Peyer's patch (tissue), 4 donors: Measurements from ENCODE around the gene CCDC3. TPM values are rescaled to one million over a fixed set of nuclear protein-coding genes. Genes with fewer than 3 reads are reported as not detected.
"Not testable (repeated sequence)": the region's sequence is repeated elsewhere in the genome, so short reads cannot be mapped to it uniquely, and the experiment has no call there.

ENCODE experiments used
- DNase-seq, 3 donors: peaks; one replicate each; pipeline ENCODE4 v3.0.0-alpha.2; 2017 to 2019
- H3K27ac ChIP-seq, 4 donors: fragments of 200-600 bp; sonication (generic); one replicate each; pipeline ENCODE4 v1.5.1; 2016 to 2019
- H3K27me3 ChIP-seq, 2 donors: fragments of 200-600 bp; sonication (generic); one replicate each; pipeline ENCODE4 v1.5.1; 2019
- H3K36me3 ChIP-seq, 3 donors: fragments of 200-600 bp; sonication (generic); one replicate each; pipeline ENCODE4 v1.5.1; 2016 to 2019
- H3K4me1 ChIP-seq, 4 donors: fragments of 200-600 bp; sonication (generic); one replicate each; pipeline ENCODE4 v1.5.1; 2016 to 2019
- H3K4me3 ChIP-seq, 4 donors: fragments of 200-600 bp; sonication (generic); 1 replicate in 3 of 4; 2 replicates in 1 of 4; pipeline ENCODE4 v1.5.1; 2016 to 2019; ENCODE audit warnings: mild to moderate bottlenecking in 1 of 4
- H3K9me3 ChIP-seq, 4 donors: fragments of 200-600 bp; sonication (generic); one replicate each; pipeline ENCODE4 v1.5.1; 2016 to 2019; ENCODE audit warnings: mild to moderate bottlenecking in 1 of 4
- POLR2A ChIP-seq, 2 donors: fragments of 450-650 bp; IDR thresholded peaks; one replicate each; pipeline ENCODE4 v1.5.1; 2017; ENCODE audit warnings: antibody characterized with exemption in 2 of 2, mild to moderate bottlenecking in 2 of 2, moderate library complexity in 2 of 2
- total RNA-seq, 4 donors: library from RNA; depleted of rRNA; stranded (reverse); fragments of >200 nt; gene quantifications; one replicate each; pipeline ENCODE4 v1.1.0, GENCODE V29; 2016
- TF ChIP-seq, protein P1 (sequence below), 6 experiments: fragments of 450-650 bp in 4 of 6; fragments of 200-600 bp in 2 of 6; sonication (generic) in 1 of 6; IDR thresholded peaks; one replicate each; pipeline ENCODE4 v1.5.1; 2017 to 2019; ENCODE audit warnings: antibody characterized with exemption in 6 of 6, mild to moderate bottlenecking in 3 of 6, moderate library complexity in 1 of 6

Gene CCDC3
- total RNA-seq, 4 donors from 2014 or later: 1.1 to 3.9 (median 2.7) TPM

DNA sequence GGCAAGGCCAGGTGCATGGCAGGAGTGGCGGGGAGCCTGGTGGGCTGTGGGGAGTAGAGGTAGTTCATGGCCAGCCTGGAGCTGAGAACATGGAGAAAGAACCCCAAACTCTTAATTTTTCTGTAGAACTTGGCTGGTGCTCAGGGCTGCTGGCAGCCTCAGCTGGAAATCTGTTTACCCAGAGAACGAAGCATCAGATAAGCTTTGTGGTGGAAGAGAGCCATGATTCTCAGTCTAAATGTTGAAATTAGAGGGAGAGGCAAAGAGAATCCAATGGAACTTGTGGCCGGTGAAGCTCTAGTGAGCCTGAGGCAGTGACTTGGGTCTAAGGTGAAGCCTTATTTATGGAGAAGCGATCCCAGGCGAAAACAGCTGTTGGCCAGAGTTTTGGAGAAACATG is 126.4 kb downstream of the CCDC3 start:
- no peaks in the 10 kb centered on the region for H3K9me3 ChIP-seq
- no peaks in the 10 kb centered on the region for H3K36me3 ChIP-seq
- TF ChIP-seq, protein P1, sequence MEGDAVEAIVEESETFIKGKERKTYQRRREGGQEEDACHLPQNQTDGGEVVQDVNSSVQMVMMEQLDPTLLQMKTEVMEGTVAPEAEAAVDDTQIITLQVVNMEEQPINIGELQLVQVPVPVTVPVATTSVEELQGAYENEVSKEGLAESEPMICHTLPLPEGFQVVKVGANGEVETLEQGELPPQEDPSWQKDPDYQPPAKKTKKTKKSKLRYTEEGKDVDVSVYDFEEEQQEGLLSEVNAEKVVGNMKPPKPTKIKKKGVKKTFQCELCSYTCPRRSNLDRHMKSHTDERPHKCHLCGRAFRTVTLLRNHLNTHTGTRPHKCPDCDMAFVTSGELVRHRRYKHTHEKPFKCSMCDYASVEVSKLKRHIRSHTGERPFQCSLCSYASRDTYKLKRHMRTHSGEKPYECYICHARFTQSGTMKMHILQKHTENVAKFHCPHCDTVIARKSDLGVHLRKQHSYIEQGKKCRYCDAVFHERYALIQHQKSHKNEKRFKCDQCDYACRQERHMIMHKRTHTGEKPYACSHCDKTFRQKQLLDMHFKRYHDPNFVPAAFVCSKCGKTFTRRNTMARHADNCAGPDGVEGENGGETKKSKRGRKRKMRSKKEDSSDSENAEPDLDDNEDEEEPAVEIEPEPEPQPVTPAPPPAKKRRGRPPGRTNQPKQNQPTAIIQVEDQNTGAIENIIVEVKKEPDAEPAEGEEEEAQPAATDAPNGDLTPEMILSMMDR (IDR thresholded peaks at IDR 0.05): no peak
- no peak for TF ChIP-seq POLR2A (IDR thresholded peaks at IDR 0.05)
- H3K27ac ChIP-seq: no peak overlapping the region
- DNase-seq: no peak
- no peaks in the 10 kb centered on the region for H3K4me1 ChIP-seq
- no peak overlapping the region for H3K4me3 ChIP-seq
- no peaks in the 10 kb centered on the region for H3K27me3 ChIP-seq

DNA sequence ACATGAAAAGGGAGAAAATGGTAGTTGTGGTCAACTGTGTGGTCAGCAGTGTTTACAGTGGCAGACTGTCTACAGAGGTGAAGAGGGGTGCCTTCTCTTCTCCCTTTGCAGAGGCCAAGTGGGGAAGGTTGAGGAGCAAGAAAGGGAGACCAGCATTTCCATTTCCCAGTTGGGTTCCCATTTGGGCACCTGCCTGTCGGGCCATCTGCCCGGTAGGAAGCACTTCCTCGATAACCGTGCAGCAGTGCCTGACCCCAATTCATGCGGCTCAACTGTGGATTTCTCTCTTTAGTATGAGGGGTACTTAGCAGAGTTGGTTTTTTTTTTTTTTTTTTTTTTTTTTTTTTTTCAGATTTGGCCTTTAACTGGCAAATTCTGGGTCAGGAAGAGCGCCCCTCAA is 127.0 kb downstream of the CCDC3 start:
- Histone ChIP-seq H3K36me3 (no peaks in the 10 kb centered on the region), H3K9me3 (no peaks in the 10 kb centered on the region), H3K27ac (no peak overlapping the region), H3K27me3 (no peaks in the 10 kb centered on the region), H3K4me3 (no peak overlapping the region), H3K4me1 (no peaks in the 10 kb centered on the region)
- DNase-seq: no peak
- TF ChIP-seq POLR2A (IDR thresholded peaks at IDR 0.05): no peak
- TF ChIP-seq, protein P1 (IDR thresholded peaks at IDR 0.05): no peak

DNA sequence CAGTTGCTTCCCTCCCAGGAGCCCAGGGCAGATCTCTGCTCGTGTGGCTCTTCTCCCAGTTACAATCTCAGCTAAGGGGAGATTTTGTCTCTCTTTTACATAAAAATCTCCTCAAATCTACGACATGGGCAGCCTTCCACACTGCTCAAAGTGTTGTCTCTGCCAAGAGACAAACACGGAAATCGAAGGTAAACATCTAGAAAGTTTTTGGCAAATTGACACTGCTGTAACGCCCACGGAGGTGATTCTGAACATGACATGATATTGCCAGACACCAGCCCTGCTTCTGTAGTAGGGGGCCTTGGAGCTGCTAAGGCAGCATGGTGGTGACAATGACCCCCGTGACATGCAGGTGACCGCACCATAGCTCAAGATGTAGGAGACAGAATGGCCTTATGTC is 128.3 kb downstream of the CCDC3 start:
- H3K27me3 ChIP-seq: no peaks in the 10 kb centered on the region
- no peak overlapping the region for H3K4me3 ChIP-seq
- DNase-seq: no peak
- TF ChIP-seq POLR2A (IDR thresholded peaks at IDR 0.05): no peak
- TF ChIP-seq, protein P1 (IDR thresholded peaks at IDR 0.05): no peak
- H3K9me3 ChIP-seq: no peaks in the 10 kb centered on the region
- peak overlapping the region in 1 of 4 donors; percentile 8 for H3K27ac ChIP-seq
- H3K4me1 ChIP-seq: no peaks in the 10 kb centered on the region
- H3K36me3 ChIP-seq: no peaks in the 10 kb centered on the region

DNA sequence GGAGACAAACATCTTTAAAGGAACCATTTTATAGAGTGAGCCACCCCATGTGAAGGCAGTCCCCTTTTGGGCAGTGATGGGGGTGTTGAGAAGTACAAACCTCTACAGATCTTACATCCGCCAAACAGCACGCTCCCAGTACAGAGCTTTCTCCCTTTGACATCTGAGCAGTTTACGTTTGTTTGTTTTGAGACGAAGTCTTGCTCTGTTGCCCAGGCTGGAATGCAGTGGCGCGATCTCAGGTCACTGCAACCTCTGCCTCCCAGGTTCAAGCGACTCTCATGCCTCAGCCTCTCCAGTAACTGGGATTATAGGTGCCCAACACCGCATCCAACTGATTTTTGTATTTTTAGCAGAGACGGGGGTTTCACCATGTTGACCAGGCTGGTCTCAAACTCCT is 128.9 kb downstream of the CCDC3 start:
- H3K4me1 ChIP-seq: no peaks in the 10 kb centered on the region
- no peak for DNase-seq
- H3K9me3 ChIP-seq: no peaks in the 10 kb centered on the region
- H3K27me3 ChIP-seq: no peaks in the 10 kb centered on the region
- no peak overlapping the region for H3K4me3 ChIP-seq
- H3K36me3 ChIP-seq: no peaks in the 10 kb centered on the region
- peak overlapping the region in 1 of 4 donors; percentile 8 for H3K27ac ChIP-seq
- no peak for TF ChIP-seq POLR2A (IDR thresholded peaks at IDR 0.05)

DNA sequence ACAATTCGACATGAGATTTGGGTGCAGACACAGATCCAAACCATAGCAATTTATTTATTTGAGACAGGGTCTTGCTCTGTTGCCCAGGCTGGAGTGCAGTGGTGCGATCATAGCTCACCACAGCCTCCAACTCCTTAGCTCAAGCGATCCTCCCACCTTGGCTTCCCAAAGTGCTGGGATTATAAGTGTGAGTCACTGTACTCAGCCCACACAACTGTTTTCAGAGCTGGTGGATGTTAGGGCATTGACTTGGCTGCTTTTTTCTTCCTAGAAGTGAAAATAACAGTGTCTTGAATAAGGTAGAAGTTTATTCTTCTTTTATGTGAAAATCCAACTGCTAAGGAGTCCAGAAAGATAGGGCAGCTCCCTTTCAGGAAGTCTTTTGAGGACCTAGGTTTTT is 132.1 kb downstream of the CCDC3 start:
- Histone ChIP-seq H3K36me3 (no peaks in the 10 kb centered on the region), H3K9me3 (no peaks in the 10 kb centered on the region), H3K4me1 (no peaks in the 10 kb centered on the region), H3K27ac (no peak overlapping the region), H3K27me3 (no peaks in the 10 kb centered on the region), H3K4me3 (no peak overlapping the region)
- DNase-seq: no peak
- TF ChIP-seq, protein P1 (IDR thresholded peaks at IDR 0.05): no peak
- TF ChIP-seq POLR2A (IDR thresholded peaks at IDR 0.05): no peak

DNA sequence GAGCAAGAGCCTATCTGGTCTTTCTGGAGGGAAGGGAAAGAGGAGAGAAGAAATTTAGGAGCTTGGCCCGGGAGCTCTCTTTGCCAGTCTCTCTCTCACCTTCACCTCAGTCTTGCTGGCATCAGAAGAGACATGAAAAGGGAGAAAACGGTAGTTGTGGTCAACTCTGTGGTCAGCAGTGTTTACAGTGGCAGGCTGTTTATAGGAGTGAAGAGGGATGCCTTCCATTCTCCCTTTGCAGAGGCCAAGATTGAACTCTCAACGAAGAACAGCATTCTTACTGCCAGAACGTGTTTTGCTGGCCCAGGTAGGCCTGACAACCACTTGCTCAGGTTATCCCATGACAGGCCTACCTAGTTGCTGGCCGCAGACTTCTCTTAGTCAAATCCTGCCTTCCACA is 133.3 kb downstream of the CCDC3 start:
- no peaks in the 10 kb centered on the region for H3K9me3 ChIP-seq
- H3K4me3 ChIP-seq: no peak overlapping the region

DNA sequence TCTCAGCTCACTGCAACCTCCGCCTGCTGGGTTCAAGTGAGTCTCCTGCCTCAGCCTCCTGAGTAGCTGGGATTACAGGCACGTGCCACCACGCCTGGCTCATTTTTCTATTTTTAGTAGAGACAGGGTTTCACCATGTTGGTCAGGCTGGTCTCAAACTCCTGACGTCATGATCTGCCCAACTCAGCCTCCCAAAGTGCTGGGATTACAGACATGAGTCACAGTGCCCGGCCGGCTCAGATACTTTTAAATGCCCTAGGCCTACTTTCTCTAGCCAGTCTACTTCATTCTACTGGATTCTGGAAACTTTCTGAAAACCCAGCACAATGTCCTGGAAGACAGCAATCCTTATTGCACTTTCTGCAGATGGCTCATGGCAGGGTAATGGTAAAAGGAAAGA is 136.0 kb downstream of the CCDC3 start:
- H3K4me3 ChIP-seq, H3K27me3 ChIP-seq, H3K27ac ChIP-seq, H3K4me1 ChIP-seq, DNase-seq, H3K9me3 ChIP-seq, H3K36me3 ChIP-seq: not testable (repeated sequence)

More for the DNA sequence above, 133.3 kb downstream of the CCDC3 start:
- Histone ChIP-seq H3K27me3 (no peaks in the 10 kb centered on the region), H3K27ac (no peak overlapping the region), H3K4me1 (no peaks in the 10 kb centered on the region), H3K36me3 (no peaks in the 10 kb centered on the region)
- DNase-seq: no peak
- TF ChIP-seq, protein P1 (IDR thresholded peaks at IDR 0.05): no peak
- TF ChIP-seq POLR2A (IDR thresholded peaks at IDR 0.05): no peak
